GM12875 (cell line): Measurements from ENCODE around the gene UNC45A.

Experiments
- H3K4me3 ChIP-seq: one replicate; pipeline ENCODE4 v1.5.1; 2011; ENCODE audit warnings: low read depth, low read length, control low read depth
- CTCF ChIP-seq: IDR thresholded peaks from 2 replicates; pipeline ENCODE4 v1.5.1; 2011; ENCODE audit warnings: low read depth, mild to moderate bottlenecking, control low read depth, inconsistent platforms, low read length, moderate library complexity, borderline replicate concordance; ENCODE audit not compliant: insufficient read depth

Gene UNC45A

GRCh38 chr15:90901175-90902039, 33.7 kb upstream of the UNC45A start:
- H3K4me3 ChIP-seq: peak overlapping the region; percentile 88
- TF ChIP-seq CTCF: no peak

- TF ChIP-seq CTCF: peak; percentile 84
- peak overlapping the region; percentile 88 for H3K4me3 ChIP-seq
Observed at GRCh38 chr15:90902040-90902839, 32.8 kb upstream of the UNC45A start.

DNA sequence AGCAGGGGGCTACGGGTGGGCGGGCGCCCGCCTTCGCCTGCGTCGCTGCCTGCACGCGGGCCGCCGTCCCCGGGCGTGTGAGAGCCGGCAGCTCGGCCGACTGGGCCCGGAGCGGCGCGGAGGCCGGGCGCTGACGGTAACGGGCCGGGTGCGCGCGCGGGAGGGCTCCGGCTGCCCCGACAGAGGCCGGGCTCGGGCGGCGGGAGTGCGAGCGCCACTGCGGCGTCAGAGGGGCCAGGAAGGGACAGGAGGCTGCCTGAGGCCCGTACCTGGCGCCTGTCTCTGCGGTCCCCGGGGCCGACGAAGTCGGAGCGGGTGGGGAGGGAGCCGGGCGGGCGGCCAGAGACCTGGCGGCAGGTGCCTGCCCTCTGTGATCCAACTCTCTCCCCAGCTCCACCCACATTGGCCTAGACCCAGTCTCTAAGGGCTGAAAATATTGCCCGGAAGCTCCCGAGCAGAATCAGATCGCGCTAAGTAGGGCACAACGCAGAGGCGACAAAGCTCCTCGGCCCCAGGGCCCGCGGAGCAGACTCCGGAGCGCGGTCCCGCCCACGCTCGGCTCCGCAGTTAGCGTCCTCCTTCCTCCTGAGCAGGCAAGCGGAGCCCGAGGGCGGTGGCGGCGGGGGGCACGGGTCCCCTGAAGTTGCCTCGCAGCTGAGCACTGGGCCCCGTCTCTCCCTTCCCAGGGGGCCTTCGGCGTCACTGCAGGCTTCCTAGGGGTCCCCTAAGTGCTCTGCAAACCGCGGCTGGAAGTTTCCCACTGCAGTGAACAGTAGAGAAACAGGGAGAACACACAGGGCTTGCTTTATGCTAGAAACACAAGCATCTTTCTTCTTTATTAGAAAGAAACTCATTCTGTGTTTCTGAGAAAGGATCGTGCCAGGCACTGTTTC, 32.0 kb upstream of the UNC45A start, which contains the start of gene MAN2A2:
Gene MAN2A2, plus strand, starts transcription at position 463 of the 893 bp plus-strand sequence. CDS start 906 bp downstream, outside the sequence.
- peak within 1 kb of the TSS; percentile 88 for H3K4me3 ChIP-seq
- no peak for TF ChIP-seq CTCF

GRCh38 chr15:90903733-90904536, 31.1 kb upstream of the UNC45A start:
- H3K4me3 ChIP-seq: peak overlapping the region; percentile 88

DNA sequence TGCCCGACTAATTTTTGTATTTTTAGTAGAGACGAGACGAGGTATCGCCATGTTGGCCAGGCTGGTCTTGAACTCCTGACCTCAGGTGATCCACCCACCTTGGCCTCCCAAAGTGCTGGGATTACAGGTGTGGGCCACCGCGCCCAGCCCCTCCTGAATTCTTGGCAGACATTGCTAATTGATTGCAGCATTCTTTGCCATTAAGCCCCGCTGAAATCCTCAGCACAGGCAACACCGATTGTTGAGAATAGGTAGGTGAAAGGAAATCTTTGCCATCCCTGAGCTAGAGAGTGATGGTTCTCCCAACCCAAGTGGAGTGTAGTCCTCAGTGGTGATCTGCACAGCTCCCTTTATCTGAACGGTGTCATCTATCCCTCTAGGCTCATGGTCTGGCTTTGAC, 30.3 kb upstream of the UNC45A start:
- no peak overlapping the region for H3K4me3 ChIP-seq
- TF ChIP-seq CTCF: no peak

More at GRCh38 chr15:90903733-90904536, 31.1 kb upstream of the UNC45A start:
- TF ChIP-seq CTCF: no peak
